ENCODE data around the gene MGARP. TPM values are rescaled to one million over a fixed set of nuclear protein-coding genes. Genes with fewer than 3 reads are reported as not detected.

Gene MGARP
- total RNA-seq, 1 experiment from 2014 or later: not detected

- H3K4me1 Mint-ChIP-seq (ENCODE audit: low read depth, unreplicated experiment): no peaks in the 10 kb centered on the region
- no peak overlapping the region for H3K27ac Mint-ChIP-seq (ENCODE audit: unreplicated experiment)
- intact Hi-C loops (cut with micrococcal nuclease; ENCODE audit: unreplicated experiment): no loop called here
- DNase-seq: no peak
- CTCF ChIA-PET: no interaction called here
- peaks cover 7% of the 10 kb centered on the region for H3K36me3 Mint-ChIP-seq (ENCODE audit: insufficient read depth, unreplicated experiment)
- peaks cover 12% of the 10 kb centered on the region for H3K27me3 Mint-ChIP-seq (ENCODE audit: unreplicated experiment)
- no peak overlapping the region for H3K4me3 Mint-ChIP-seq (ENCODE audit: low read depth, unreplicated experiment)
- no peak for TF ChIP-seq CTCF (IDR thresholded peaks at IDR 0.05; ENCODE audit: unreplicated experiment)
- no peaks in the 10 kb centered on the region for H3K9me3 Mint-ChIP-seq (ENCODE audit: low read depth, unreplicated experiment)
- no TSS peak for BruUV-seq (replicated peaks)
These were observed 1.5 kb downstream of the MGARP start for GRCh38 chr4:139278485-139278884.

- no peak overlapping the region for H3K4me3 Mint-ChIP-seq (ENCODE audit: low read depth, unreplicated experiment)
- H3K36me3 Mint-ChIP-seq (ENCODE audit: insufficient read depth, unreplicated experiment): peaks cover 6% of the 10 kb centered on the region
- intact Hi-C loops (cut with micrococcal nuclease; ENCODE audit: unreplicated experiment): no loop called here
- H3K27me3 Mint-ChIP-seq (ENCODE audit: unreplicated experiment): peaks cover 12% of the 10 kb centered on the region
- H3K27ac Mint-ChIP-seq (ENCODE audit: unreplicated experiment): no peak overlapping the region
- BruUV-seq (replicated peaks): no TSS peak
- TF ChIP-seq CTCF (IDR thresholded peaks at IDR 0.05; ENCODE audit: unreplicated experiment): no peak
- no peaks in the 10 kb centered on the region for H3K9me3 Mint-ChIP-seq (ENCODE audit: low read depth, unreplicated experiment)
- no peaks in the 10 kb centered on the region for H3K4me1 Mint-ChIP-seq (ENCODE audit: low read depth, unreplicated experiment)
- DNase-seq: no peak
- CTCF ChIA-PET: no interaction called here
These were observed 4.7 kb downstream of the MGARP start for GRCh38 chr4:139275281-139275735.

GRCh38 chr4:139274790-139275189 lies 5.2 kb downstream of the MGARP start:
- Mint-ChIP-seq H3K9me3 (ENCODE audit: low read depth, unreplicated experiment) (no peaks in the 10 kb centered on the region), H3K27me3 (ENCODE audit: unreplicated experiment) (peaks cover 12% of the 10 kb centered on the region), H3K4me3 (ENCODE audit: low read depth, unreplicated experiment) (no peak overlapping the region), H3K4me1 (ENCODE audit: low read depth, unreplicated experiment) (no peaks in the 10 kb centered on the region), H3K36me3 (ENCODE audit: insufficient read depth, unreplicated experiment) (peaks cover under 1% of the 10 kb centered on the region), H3K27ac (ENCODE audit: unreplicated experiment) (no peak overlapping the region)
- CTCF ChIA-PET: no interaction called here
- no peak for DNase-seq
- intact Hi-C loops (cut with micrococcal nuclease; ENCODE audit: unreplicated experiment): no loop called here
- TF ChIP-seq CTCF (IDR thresholded peaks at IDR 0.05; ENCODE audit: unreplicated experiment): no peak
- BruUV-seq (replicated peaks): no TSS peak

GRCh38 chr4:139273835-139274234 lies 6.2 kb downstream of the MGARP start:
- no peak for DNase-seq
- intact Hi-C loops (cut with micrococcal nuclease; ENCODE audit: unreplicated experiment): no loop called here
- Mint-ChIP-seq H3K27me3 (ENCODE audit: unreplicated experiment) (peaks cover 2% of the 10 kb centered on the region), H3K9me3 (ENCODE audit: low read depth, unreplicated experiment) (no peaks in the 10 kb centered on the region), H3K36me3 (ENCODE audit: insufficient read depth, unreplicated experiment) (no peaks in the 10 kb centered on the region), H3K27ac (ENCODE audit: unreplicated experiment) (no peak overlapping the region), H3K4me3 (ENCODE audit: low read depth, unreplicated experiment) (no peak overlapping the region), H3K4me1 (ENCODE audit: low read depth, unreplicated experiment) (no peaks in the 10 kb centered on the region)
- no peak for TF ChIP-seq CTCF (IDR thresholded peaks at IDR 0.05; ENCODE audit: unreplicated experiment)
- BruUV-seq (replicated peaks): no TSS peak
- CTCF ChIA-PET: no interaction called here

Data from Calu3 (cell line).